Stimulated activated CD4-positive, alpha-beta T cell treated with anti-CD3 and anti-CD28 coated beads, Interleukin-12 subunit alpha, Interleukin-12 subunit beta, amount 100 ng/mL, for 4 hours (primary cell): ENCODE results near the gene ABHD10.

Experiments
- DNase-seq: peaks from one replicate; pipeline ENCODE4 v3.0.0-alpha.2; 2020

The ABHD10 gene

DNA sequence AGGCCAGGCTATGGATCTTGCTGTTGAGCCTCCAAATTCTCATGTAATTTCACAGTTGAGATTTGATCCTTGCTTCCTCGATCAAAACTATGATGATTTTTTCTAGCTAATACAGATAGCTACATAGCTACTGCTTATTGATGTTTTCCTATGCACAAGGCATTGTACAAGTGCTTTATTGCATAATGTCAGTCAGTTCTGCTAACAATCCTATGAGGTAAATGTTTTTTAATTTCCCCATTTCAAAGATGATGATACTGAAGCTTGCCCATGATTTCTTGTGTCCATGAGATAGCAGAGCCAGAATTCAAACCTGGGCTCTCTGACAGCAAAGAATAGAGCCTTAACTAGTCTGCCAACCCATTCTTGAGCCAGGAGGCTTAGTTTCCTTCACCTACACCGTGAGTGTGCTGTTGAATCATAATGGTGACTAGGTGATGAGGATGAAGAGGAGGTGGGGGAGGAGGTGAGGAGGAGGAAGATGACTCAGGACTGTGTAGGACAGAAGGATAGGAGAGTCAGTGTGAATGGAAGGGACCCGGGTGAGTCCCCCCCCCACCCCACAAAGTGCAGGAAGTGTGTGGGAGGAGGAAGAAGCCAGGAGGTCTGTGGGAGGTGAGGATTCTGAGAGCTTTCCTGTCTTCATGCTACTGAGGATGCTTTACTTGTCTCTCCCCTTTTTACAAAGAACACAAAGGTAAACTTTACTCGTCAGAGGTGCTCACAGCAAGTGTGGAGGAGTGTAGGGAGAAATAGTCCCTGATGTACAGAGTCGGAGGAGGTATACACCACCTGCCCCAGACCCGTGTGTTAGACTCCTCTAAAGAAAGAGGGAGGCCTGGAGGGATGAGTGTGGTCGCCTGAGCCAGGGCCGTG, 23.5 kb downstream of the ABHD10 start:
- peak; percentile 46 for DNase-seq

DNA sequence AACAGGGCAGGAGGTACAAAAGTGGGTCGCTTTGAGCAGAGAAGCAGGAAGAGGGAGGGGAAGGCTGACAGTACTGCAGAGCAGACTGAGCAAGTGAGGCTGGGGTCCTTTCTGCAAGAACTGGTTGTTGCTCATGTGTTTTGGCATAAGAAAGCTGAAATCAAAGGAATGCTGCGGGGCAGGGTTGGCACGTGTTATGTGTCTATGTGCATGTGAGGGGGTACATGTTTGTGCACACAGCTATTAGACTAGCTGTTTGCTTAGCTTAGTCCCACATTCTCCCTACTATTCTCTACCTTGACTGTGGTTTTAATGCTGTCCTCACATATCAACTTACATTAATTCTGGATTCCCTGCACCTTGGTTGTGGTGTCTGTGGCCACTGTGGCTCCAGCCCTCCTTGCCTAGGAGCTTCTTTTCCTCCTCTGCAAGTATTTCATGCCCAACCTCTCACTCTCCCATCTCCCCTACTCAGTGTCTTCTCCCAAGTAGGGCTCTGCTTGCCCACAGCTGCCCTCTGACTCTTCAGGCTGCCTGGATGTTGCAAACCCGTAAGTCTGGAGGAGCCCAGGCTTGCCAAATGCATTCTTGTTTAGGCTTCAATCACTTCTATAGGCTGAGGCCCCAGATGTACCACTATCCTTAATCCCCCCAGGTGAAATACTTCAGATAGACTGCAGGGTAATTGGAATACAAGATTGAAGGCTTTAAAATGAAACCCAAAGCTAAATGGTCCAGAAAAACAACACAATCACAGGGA, 24.7 kb downstream of the ABHD10 start:
- no peak for DNase-seq

DNA sequence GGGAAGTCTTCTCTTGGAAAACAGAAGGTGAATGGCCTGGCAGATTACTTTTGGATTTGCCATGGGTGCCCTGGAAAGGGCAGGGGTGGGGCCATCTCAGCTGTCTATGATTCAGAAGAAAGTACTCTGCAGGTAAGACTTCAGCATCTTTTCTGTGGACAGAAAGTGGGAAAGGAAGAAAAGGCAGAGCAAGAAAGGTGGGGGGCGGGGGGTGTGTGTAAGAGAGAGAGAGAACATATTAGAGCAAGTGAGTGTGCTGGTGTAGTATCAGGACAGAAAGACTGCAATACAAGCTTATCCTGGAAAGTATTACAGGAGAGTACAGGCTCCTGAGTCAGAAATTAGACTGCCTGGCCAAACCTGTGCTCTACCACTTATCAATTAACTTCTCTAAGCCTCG, 25.4 kb downstream of the ABHD10 start:
- DNase-seq = no peak

DNA sequence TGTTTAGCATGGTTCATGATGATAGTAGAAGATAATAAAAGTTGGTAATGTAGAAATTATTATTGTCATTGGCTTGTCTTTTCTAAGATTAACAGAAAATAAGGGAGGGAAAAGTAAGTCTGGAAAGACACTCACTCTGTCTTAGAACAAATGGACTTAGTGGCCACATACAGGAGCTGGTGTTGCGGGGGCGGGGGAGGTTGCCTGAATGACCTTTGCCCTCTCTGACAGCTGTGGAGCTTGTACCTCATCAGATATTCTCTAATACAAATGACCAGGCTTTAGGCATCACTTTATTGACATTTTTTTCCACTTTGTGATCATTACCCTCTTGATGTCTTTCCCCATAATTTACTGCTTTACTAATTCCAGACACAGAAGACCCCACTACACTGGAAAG, 25.8 kb downstream of the ABHD10 start:
- DNase-seq = no peak

DNA sequence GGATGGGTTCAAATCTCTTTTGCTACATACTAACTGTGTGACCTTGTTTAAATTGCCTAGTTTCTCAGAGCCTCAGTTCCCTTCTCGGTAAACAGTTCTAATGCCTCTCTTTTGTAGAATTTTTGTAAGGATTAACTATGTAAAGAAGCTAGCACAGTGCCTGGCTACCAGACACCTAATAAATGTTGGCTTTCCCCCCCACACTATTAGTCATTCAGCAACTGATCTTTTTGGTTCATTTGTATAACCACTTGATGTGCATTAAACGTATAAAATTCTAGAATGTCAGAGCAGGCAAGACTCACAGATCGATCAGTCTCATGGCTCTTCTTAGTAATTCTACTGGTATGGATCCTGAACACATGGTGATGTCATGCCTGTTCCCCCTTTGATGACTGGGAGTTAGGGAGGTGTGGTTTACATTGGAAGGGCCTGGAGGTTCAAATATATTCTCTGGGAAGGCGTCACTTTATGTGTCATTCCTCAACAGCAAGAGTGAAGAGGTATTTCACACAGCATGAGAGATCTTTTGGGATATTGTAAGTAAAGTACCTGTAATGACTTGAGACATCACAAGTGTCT, 26.4 kb downstream of the ABHD10 start:
- no peak for DNase-seq

DNA sequence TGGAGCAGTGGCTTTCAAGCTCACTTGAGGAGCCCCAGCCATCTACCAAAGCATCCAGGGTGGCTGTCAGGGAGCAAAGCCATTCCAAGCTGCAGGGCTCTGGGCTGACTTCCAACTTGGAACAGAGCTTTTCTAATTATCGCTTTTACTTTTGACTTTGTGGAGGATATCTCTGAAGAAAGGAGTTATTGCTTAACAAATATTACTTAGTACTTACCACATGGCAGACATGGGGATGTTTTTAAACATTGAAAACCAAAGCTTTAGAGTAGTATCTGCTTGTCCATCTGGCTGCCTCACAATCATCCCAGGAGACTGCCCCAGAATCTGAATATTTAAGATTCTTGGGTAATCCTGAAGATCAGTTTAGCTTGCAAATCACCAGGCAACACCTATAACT, 28.8 kb downstream of the ABHD10 start:
- DNase-seq = no peak

DNA sequence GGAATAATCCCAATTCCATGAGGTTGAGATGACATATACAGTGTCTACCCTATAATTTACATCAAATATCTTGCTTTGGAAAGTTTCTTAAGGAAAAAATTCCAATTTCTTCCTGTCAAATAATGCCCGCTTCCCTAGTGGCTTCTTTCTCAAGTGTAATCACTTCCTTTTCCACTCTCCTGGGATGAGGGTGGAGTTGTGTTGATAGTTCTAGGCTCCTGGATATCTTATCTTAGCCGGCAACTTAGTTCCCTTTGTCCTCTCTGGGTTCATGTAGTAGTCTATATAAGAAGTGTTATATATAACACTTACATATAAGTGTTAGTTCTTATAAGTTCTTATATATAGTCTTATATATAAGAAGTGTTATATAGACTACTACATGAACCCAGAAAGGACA, 30.8 kb downstream of the ABHD10 start:
- DNase-seq = no peak

DNA sequence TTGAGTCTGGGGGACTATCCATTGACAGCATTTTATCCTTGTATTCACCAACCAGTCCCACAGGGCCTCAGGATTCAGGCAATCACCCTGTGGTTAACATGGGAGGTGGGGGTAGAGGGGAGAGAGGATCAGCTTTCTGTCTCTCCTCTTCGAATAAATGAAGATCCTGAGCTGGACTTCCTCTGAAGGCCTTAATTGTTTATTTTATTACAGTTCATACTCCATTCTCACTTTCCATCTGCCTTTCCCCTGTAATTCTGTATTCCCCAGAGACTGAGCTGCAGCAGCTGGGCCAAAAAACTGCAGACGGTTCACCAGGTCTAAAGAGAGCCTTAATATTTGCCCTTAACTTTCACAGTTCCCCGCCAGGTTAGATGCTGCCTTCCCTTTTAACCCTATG, 31.8 kb downstream of the ABHD10 start:
- DNase-seq = no peak

DNA sequence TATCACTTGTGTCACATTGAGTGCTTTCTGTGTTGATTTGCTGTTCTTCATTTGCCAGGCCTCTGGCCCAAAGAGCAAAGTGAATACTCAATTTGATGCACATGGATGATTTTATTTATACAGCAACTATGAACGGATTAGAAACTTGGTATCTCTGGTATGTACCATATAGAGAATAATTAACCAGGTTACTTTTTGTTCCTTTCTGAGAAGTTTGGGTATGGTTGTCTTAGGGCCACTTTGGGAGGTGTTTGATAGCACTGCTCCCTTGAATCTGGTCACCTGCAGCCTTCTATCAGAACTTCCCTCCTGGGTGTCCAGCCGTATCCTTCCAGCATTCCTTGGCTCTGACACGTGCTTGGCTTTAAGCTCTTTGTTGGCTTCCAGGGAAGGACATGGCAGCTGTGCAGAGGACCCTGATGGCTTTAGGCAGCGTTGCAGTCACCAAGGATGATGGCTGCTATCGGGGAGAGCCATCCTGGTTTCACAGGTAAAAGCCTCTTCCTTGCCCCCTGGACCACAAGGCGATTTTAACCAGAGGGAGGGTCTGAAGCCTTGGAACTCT, 32.6 kb downstream of the ABHD10 start:
- no peak for DNase-seq

DNA sequence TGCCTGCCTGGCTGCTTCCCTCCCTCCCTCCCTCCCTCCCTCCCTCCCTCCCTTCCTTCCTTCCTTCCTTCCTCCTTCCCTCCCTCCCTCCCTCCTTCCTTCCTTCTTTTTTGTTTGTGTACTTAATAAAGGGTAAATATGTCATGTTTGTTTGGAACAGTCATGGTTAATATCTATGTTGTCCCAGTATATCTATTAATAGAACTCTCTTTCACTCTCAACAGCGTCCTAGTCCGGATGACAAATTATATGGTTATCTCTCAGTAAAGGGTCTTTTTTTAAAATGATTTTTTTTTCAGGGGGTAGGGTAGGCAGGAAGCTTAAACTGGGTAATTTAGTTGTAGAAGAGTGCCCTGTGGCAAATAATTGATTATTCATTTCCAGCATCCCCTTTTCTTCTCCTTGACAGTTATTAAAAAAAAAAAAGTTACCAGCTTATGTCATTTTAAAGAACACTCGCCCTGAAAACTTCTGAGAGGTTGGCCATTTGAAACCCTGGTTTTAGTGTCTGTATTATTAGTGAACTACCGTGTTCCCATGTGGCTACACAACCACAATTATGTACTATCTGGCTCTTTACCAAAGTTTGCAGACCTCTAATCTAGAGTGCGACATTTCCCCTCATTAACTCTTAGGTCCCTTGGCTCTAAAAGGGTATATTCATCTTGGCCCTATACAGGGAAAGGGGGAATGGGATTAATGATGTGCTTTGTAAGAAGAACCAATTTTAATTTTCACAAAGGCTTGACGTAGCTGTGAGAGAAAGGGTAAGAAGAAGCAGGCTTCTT, 33.6 kb downstream of the ABHD10 start:
- no peak for DNase-seq

DNA sequence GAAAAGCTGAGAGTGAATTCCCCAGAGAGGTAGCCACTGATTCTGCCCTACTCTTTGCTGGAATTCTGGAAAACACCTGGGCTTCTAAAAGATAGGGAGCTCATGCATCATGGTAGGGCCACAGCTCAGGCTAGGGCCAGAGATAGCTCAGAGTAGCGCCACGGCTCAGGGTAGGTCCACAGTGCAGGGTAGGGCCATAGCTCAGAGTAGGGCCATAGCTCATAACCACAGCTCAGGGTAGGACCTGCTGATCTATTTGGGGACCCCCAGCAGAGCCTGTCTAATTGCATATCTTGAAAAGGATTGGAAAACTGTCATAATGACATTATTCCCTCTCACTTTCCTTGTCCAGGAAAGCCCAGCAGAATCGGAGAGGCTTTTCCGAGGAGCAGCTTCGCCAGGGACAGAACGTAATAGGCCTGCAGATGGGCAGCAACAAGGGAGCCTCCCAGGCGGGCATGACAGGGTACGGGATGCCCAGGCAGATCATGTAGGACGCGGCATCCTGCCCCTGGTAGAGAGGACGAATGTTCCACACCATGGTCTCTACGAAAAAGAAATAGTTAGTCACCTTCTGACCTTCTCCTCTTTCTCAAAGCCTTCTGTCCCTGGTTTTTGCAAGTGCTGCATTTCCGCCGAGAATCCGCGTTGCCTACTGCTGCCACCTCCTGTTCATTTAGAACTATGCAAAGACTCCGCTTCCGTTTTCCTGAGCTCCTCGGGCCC, 34.4 kb downstream of the ABHD10 start:
- peak; percentile 53 for DNase-seq

DNA sequence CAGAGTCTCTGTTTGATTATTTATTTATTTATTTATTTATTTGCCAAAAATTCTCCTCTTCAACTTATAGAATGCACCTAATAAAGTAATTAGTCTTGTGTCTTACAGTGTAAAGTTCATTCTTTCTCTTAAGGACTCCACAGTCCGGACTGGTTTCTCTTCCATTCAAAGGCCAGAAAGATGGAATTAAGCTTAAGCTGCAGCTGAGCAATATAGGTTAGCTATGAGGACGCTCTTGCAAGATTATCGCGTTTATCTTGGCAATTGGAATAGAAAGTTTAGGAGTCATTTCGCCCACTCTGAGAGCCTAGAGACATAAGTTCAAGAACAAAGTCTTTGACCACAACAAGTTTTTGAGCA, 34.9 kb downstream of the ABHD10 start:
- no peak for DNase-seq

DNA sequence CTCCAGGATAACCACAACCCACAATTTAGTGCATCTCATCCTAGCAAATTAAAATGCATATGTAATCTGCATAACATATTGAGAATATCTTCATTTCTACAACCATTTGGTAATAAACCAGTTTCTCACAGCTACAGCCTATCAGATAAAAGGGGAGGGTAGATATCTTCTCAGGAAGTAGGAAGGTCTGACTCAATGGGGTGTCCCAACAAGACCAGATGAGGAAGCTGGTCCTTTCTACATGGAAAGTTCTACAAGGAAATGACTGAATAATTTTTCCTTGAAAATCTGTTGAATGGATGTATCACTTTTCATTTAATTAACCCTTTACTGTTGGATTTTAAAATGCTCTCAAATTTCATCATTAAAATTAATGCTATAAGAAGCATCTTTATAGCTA, 38.3 kb downstream of the ABHD10 start:
- DNase-seq = no peak

DNA sequence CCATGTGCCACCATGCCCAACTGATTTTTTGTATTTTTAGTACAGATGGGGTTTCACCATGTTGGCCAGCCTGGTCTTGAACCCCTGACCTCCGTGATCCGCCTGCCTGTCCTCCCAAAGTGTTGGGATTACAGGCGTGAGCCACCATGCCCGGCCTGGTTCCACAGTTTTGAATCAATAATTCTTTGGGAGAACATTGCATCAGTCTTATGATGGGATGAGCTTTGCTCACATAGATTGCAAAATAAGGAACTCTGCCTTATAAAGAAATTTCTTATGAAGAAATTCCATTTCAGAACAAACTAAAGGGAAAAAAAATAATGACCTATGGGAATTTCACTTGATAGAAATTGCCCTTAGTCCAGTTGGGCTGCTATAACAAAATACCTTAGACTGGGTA, 39.9 kb downstream of the ABHD10 start:
- no peak for DNase-seq

DNA sequence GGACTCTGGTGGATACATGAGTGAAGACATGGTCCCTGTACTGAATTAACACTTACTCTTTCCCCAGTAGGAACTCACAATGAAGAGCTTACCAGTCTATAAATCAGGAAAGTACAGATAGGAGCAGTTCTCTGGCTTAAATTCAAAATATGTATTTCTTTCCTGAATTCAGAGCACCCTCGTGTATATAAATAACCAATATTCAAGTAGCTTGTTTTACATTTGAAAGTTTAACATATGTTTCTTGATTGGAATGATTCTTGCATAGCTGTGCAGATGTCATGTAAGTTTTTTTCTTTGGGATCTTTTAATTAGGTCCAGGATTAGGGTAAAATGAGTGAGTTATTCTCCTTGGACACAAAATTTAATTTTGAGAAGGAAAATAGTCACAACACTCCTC, 40.9 kb downstream of the ABHD10 start:
- no peak for DNase-seq

DNA sequence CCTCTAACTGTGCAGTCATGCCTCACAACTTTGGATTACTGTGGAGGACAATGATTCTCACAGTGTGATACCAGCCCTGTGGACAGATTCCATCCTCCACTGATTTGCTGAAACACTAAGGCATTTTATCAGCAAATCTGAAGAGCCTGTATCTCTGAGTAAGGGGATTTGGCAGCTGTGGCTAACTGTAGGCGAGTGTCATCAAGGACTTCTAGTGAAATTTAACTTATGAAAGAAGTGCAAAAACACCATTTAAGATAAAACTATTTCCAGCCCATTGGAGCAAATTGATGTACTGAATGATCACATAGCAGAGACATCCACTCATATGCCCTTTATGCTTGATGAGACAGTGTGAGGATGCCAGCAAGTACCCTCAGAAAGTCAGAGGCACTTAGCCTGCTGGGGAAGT, 41.9 kb downstream of the ABHD10 start:
- DNase-seq = no peak

DNA sequence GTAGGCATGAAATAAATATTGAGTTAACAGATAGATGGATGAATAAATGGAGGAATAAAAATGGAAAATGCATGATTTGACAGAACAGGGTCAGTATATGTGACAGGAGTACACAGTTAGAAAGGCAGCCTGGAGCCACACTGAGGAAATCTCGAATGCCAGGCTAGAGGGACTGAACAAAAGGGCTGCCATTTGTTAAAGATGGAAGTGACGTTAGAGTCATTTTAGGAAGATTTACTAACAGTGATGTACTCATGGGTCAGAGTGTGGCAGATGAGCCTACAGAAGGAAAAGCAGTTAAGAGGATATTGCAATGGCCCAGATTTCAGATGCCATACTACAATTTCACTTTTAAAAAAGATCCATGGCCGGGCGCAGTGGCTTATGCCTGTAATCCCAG, 48.3 kb downstream of the ABHD10 start:
- DNase-seq = no peak

DNA sequence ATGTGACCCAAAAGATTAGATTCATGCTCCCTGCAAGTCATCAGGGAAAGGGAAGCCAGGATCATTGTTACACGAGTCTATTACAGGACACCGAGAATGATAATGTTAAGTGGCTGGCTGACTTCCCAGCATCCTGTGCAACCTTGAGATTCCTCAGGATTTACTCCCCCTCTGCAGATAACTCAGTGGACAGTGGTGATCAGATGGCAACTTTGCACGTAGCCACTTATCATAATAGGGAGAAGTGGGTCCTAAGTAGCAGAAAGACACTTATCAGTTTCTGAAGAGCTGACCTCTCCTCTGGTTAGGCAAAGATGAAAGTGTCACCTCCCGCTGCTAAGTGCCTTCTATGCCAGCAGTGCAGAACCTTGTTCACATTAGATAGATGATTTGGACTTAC, 49.0 kb downstream of the ABHD10 start:
- DNase-seq = no peak

DNA sequence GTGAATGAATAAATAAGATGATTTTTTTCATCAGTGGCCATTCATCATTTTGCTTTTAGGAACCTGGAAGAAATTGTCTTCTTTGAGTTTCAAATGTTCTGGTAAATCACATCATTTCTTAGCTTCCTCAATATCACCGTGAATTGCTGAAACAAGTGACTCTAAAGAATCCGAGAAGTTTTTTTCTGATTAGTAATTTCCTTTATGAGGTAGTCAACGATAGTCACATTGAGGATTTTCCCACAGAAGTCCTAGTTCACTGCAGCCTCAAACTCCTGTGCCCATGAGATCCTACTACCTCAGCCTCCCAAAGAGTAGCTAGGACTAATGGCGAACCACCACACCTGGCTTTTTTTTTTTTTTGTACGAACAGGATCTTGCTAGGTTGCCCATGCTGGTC, 52.1 kb downstream of the ABHD10 start:
- no peak for DNase-seq

DNA sequence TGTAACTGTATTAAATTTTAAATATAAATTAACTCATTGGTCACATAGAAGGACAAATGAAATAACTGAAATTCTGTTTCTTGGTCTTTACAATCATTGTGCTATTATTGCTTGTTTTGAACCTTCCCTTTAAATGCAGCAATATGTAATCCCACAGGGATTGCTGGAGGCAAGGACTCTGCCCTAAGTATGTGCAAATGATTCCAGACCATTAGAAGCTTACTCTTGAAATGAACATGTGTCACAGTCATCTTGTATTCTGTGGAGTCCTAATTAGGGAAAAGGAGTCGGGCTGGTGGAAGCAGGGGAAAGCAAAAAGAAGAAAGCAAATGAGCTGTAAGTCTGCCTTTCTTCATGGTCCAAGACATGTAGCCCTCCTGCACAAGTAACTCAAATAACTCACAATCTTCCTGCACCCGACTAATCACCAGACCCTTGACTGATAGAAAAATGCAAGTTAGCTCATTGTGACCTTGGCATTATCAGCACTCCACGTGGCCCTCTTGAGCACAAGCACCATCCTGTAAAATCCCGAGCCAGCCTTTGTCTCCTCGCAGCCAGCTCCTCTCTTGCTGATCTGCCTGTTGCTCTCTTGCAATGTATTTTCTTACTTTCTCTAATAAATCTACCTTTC, 53.4 kb downstream of the ABHD10 start:
- DNase-seq = no peak

DNA sequence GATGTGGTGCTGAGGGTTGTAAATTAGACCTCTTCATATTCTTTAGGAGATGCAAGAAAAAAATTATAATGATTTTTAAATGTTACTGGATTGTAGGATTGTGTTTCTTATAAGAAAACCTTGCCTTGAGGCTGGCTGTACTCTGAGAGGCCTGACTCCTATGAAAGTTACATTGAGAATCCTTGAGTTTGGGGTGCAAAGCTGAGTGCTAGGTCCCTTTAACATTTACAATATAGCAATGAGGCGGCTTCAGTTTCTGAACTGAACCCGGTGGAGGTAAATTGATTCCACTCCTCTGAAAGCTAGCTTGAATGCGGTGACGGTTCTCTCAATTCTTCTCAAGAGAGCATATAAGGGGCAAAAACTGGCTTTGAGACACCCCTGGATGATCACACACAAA, 55.6 kb downstream of the ABHD10 start, which contains the start of gene TMPRSS7:
Gene TMPRSS7, plus strand, starts transcription at position 301 of the 400 bp plus-strand sequence. CDS start 110 bp downstream, outside the sequence.
- no peak for DNase-seq

DNA sequence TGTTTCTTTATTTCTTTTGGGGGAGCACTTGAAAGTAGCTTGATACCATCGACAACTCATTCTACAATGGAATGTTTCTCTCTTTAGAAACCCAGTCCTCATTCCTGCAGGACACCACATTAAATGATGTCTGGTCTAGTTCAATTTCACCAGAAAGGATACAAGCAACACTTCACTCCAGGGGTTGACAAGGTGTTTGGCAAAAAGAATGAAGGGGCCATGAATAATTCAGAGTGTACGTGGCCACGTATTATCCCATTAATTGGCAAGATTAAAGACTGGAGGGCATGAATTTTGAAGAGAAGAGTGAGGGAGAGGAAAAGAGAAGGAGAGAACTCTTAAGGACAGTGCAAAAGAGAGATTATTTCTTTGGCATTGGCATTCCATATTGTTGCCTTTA, 56.4 kb downstream of the ABHD10 start:
- no peak for DNase-seq
